Right ventricle myocardium superior (tissue), 1 donor: ENCODE results near the gene CFAP99. TPM values are rescaled to one million over a fixed set of nuclear protein-coding genes. Genes with fewer than 3 reads are reported as not detected.
A peak's percentile ranks its signal among the peaks of the same experiment; 100 is the strongest.

Source experiments
- ATAC-seq: fragments of 200-7000 bp; cut with Tn5 transposase; one replicate; pipeline ENCODE4 v1.9.1; 2020; ENCODE audit warnings: mild to moderate bottlenecking; ENCODE audit not compliant: poor library complexity
- DNase-seq: peaks from one replicate; pipeline ENCODE4 v3.0.0-alpha.2; 2020
- intact Hi-C: fragments of 100-400 bp; cut with DNase I; formaldehyde crosslinking; loops from one replicate; pipeline ENCODE4 v1.11.2; 2022
- total RNA-seq: library from RNA; stranded (reverse); fragmentation: NEBNext Ultra II Directional; extraction: Animal tissue kit (Norgen Biotek cat#: 25700); gene quantifications from one replicate; pipeline ENCODE4 v1.2.1, GENCODE V29; 2021
- donor health status: DM: no; HTN: yes; CAD: no; lungs with severe emphysema.

The CFAP99 gene
- total RNA-seq, 1 donor from 2014 or later, result not detected

- ATAC-seq (peak; percentile 83), DNase-seq (peak; percentile 68)
- intact Hi-C loops, result no loop called here
Observed at GRCh38 chr4:2482693-2483092, 63.9 kb downstream of the CFAP99 start.

DNA sequence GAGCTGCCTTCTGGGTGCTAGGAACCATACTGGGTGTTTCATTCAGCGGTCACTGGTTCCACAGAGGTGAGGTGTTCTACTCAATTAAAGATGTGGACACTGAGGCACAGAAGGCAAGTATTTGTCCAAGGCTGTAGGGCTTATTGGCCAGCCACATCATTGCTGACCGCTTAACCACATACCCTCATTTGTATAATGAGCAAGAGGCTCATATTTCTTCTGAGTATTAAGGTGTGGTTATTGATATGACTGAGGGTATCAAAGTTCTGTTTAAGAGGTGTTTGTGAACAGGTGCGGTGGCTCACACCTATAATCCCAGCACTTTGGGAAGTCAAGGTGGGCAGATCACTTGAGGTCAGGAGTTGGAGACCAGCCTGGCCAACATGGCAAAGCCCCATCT is 64.5 kb downstream of the CFAP99 start:
- ATAC-seq (no peak), DNase-seq (no peak)
- intact Hi-C loops, result no loop called here

DNA sequence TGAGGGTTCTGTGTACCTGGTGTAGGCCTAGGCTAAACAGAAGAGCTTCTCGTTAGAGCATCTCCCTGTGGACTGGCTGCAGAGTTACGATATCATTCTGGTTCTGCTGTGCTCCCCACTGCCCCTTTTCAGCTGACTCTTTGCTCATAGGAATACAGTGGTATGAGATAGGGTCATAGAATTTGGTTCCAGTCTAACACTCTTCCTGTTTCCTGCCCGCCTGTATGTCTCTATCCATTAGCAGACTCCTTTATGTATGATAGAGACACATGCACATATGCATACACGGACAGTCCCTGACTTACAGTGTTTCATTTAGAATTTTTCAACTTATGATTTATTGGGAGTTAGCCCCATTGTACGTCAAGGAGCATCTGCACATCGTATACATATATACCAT is 65.4 kb downstream of the CFAP99 start:
- ATAC-seq (no peak), DNase-seq (no peak)
- intact Hi-C loops, result no loop called here

- intact Hi-C loops, result no loop called here
- ATAC-seq, result peak; percentile 77
- peak; percentile 91 for DNase-seq
Observed at GRCh38 chr4:2484993-2485392, 66.2 kb downstream of the CFAP99 start.

- intact Hi-C loops, result no loop called here
- ATAC-seq (peak; percentile 7), DNase-seq (no peak)
Observed at GRCh38 chr4:2485956-2486355, 67.2 kb downstream of the CFAP99 start.

GRCh38 chr4:2486981-2487380 is 68.2 kb downstream of the CFAP99 start:
- no peak for DNase-seq
- no peak for ATAC-seq
- intact Hi-C loops, result no loop called here

DNA sequence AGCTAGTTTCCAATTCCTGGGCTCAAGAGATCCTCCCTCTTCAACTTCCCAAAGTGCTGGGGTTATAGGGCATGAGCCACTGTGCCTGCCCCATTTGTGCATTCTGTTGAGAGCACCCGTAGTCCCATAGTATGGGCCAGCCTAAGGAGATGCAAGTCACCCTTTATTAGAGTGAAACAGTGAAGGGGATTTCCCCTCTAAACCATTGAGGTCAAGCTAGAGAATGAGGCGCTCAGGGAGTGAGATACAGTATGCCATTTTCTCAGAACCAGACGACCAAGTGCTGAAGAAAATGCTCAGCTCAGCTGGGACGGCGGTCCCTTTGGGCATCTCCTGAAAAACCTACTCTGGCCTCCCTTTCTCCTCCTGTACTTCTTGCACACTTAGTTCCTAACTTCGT is 68.9 kb downstream of the CFAP99 start:
- no peak for ATAC-seq
- intact Hi-C loops, result no loop called here
- no peak for DNase-seq

- intact Hi-C loops, result no loop called here
- ATAC-seq, result no peak
- DNase-seq, result no peak
Observed at GRCh38 chr4:2489081-2489805, 70.5 kb downstream of the CFAP99 start.

- intact Hi-C loops, result no loop called here
- no peak for DNase-seq
- ATAC-seq, result no peak
Observed at GRCh38 chr4:2489841-2490552, 71.2 kb downstream of the CFAP99 start.

DNA sequence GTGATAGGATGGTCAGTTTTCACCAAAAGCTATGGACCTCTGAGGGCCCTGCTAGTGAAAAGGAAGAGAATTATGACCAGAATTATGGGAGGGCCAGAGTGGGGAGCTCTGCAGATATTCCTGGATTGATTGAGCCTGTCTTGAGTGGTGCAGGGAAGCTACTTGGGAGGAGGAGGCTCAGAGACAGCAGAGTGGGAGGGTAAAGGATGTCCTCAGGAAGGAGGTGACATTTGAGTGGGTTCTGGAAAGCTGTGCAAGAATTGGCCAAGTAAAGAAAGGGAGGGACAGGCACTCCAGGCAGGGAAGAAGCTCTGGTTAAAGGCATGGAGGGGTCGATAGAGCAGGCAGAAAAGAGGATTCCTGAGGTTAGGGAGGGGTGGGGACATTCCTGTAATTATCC is 74.2 kb downstream of the CFAP99 start:
- intact Hi-C loops, result no loop called here
- no peak for DNase-seq
- no peak for ATAC-seq

GRCh38 chr4:2494992-2495391 is 76.2 kb downstream of the CFAP99 start:
- intact Hi-C loops, result no loop called here
- ATAC-seq (peak; percentile 66), DNase-seq (peak; percentile 46)

DNA sequence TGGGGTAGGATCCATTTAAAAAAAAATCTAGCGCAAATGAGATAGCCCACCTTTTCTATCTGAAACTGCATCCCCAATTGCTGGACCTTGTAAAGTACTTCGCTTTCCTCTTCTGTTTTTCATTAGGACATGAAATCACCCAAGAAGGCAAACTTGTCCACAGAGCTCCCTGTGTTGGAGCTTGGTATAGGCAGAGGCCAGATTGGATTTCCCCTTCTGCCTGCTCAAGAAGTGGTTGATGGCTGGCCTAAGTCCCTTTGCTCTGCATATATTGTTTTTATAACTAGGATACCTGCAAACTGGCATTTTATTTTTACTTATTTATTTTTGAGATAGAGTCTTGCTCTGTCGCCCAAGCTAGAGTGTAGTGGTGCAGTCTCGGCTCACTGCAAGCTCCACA is 78.6 kb downstream of the CFAP99 start:
- intact Hi-C loops, result no loop called here
- ATAC-seq, result no peak

DNA sequence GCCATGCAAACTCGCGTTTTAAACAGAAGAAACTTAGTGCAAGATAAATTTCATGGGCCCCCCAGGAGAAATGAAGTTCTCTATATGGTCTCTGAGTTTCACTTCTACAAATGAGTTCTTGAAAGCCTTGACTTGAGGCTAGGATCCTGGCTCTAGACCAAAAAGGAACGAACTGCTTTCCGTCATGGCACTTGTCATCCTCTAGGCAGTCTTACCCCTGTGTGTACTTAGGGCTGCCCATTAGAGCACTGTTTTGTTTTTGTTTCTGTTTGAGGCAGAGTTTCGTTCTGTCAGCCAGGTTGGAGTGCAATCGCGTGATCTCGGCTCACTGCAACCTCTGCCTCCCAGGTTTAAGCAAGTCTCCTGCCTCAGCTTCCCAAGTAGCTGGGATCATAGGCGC is 79.2 kb downstream of the CFAP99 start:
- intact Hi-C loops, result no loop called here

More for the DNA sequence above, 78.6 kb downstream of the CFAP99 start:
- DNase-seq, result no peak

GRCh38 chr4:2500547-2500946 is 81.8 kb downstream of the CFAP99 start:
- DNase-seq (no peak), ATAC-seq (no peak)
- intact Hi-C loops, result no loop called here

More for the DNA sequence above, 79.2 kb downstream of the CFAP99 start:
- DNase-seq (no peak), ATAC-seq (no peak)

- ATAC-seq (no peak), DNase-seq (no peak)
- intact Hi-C loops, result no loop called here
Observed at GRCh38 chr4:2501034-2501594, 82.4 kb downstream of the CFAP99 start.

DNA sequence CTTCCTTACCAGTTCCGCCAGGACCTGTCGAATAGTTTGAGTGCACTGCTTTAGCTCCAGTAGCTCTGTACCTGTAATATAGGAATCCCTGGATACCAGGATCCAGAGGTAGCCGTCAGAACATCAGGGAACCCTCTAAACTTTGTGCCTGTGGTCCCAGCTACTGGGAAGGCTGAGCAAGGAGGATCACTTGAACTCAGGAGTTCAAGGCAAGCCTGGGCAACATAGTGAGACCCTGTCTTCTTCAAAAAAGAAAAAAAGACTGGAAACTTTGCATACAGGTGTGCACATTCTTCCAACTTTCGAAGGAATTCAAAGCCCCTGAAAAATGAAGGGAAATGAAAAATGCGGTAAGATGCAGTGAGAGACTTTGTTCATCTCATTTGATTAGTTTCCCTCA is 85.1 kb downstream of the CFAP99 start:
- intact Hi-C loops, result no loop called here
- ATAC-seq (no peak), DNase-seq (no peak)

DNA sequence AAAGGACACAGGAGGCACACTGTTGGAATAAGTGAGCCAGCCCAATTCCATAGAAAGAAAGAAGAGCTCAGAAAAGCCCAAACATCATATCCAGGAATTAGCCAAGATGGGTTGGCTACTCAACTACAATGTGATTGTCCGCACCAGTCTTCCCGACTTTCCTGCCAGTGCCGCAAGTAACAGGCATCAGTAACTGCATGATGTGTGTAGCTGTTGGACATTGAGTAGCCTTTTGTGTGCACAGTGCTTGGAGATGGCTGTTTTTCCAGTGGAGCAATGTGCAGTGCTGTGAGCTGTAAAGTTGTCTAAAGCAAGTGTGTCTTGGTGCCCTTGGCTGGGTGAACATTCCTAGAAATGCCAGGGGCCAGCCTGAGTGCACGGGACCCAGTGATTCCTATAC is 88.5 kb downstream of the CFAP99 start:
- DNase-seq (no peak), ATAC-seq (no peak)
- intact Hi-C loops, result no loop called here

GRCh38 chr4:2507855-2508254 is 89.1 kb downstream of the CFAP99 start:
- ATAC-seq (no peak), DNase-seq (no peak)
- intact Hi-C loops, result no loop called here

DNA sequence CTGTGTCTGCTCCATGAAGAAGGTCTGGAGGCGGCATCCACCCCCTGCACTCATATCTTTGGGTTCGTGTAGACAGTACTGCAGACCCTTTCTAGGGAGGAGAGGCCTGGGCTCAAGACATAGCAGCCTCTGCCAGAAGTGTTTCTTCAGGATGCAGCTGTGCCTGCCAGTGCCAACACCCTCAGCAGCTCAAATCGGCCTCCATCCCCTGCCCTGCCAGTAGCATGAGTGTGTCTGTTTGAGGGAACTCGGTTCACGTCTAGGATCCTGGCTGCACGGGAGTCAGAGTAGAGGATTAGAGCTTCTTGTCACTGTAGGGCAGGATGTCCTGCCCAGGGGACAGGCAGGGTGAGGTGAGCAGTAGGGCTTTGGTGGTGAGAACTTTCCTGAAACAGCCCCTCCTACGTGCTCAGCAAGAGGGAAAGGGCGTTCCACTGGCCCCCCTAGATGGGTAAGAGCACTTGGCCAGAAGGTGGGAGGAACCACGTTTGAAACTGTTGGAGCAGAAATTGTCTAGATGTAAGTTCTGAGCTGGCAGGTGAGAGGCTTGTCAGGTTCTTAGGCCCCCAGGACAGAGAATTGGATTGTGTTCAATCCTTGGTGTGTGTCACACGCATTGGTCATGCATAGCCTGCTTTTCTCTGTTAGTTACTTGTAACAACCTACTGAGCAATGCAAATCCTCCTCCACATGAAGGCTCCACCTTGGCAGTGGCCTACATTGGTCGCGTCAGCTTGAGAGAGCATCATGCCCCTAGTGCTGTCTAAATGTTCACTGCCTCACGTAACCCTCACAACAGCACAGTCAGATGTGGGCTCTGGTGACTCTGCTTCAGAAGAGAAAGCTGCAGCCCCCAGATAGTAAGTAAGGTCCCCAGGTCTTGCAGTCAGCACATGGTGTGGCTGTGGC is 91.8 kb downstream of the CFAP99 start:
- no peak for ATAC-seq
- intact Hi-C loops, result no loop called here

More for the DNA sequence above, 91.8 kb downstream of the CFAP99 start:
- DNase-seq, result no peak
